ENCODE data around the gene ARHGAP11A.

ARHGAP11A gene

GRCh38 chr15:32657198-32657883 is 42.0 kb downstream of the ARHGAP11A start:
- DNase-seq (ENCODE audit: low read depth in 2 of 2): no peak

DNA sequence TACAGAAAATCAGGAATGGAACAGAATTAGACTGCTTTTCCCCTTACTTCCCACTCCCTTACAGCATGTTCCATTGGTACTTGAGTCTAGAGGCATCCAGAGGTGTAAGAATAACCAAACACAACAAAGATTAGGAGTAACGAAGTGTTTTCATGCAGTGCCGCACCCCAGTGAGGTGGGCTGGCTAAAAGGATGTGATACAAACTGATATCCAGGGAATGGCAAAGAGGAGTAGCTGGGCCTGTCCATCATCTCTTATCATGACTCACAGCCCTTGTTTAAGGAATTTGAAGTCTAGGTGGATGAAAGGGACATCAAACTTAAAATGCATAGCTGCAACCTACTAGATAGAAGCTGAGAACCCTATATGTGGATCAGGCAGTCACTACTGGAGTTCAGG is 42.6 kb downstream of the ARHGAP11A start:
- DNase-seq (ENCODE audit: low read depth in 2 of 2): no peak

- DNase-seq (ENCODE audit: low read depth in 2 of 2): no peak
These were observed 44.2 kb downstream of the ARHGAP11A start for GRCh38 chr15:32659340-32660155.

DNA sequence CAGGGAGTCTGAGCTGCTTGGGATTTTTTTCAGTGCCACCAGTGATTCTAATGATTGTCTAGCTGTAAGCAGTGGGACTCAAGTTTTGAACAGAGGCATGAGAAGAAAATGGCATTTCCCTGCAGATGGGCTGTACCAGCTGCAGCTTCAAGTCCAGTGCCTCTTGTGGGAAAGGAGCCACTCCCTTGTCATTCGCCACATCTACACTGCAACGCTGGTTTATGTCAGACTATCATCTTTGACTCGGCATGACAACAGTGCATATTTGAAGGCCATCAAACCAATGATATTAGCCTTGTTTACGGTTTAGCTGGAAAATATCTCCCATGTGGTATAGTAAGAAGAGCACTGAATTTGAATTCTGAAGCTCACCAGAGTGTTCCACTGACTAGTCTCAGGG is 48.4 kb downstream of the ARHGAP11A start:
- DNase-seq (ENCODE audit: low read depth in 2 of 2): no peak

- no peak for DNase-seq (ENCODE audit: low read depth in 2 of 2)
These were observed 49.5 kb downstream of the ARHGAP11A start for GRCh38 chr15:32664796-32665195.

- no peak for DNase-seq (ENCODE audit: low read depth in 2 of 2)
These were observed 52.0 kb downstream of the ARHGAP11A start for GRCh38 chr15:32667321-32667720.

GRCh38 chr15:32668942-32669341 is 53.6 kb downstream of the ARHGAP11A start:
- DNase-seq (ENCODE audit: low read depth in 2 of 2): no peak

DNA sequence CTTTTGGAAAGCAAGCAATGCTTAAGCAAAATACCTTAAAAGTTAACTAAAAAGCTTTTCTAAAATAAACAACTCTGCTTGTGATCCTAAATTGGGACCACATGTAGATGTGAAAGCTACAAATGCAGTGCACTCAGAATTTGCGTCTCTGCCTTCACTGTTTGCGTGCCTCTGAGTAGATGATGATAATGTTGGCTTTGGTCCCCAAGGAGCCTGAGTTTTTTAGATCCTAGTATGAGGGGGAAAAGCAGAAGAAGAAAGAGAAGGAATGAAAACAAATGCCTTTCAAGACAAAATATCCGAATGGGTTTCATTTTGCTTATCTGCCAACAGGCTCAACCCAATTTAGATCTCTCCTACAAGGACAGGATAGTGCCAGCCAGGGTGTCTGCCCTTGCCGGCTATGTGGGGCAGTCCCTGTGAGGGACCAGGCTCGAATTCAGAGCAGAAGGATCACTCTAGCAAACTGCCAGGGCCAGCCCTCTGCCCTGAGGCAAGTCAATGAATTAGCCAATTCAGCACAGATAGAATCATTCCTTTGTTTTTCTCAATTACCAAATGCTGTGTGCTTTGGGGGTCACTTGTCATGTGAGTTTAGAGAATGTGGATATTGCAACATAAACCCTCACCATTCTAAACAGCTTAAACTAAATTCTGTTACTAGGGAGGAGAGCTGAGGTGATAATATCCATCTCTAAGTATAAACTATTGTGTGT is 54.8 kb downstream of the ARHGAP11A start:
- DNase-seq (ENCODE audit: low read depth in 2 of 2): no peak

- no peak for DNase-seq (ENCODE audit: low read depth in 2 of 2)
These were observed 55.3 kb downstream of the ARHGAP11A start for GRCh38 chr15:32670623-32671022.

- no peak for DNase-seq (ENCODE audit: low read depth in 2 of 2)
These were observed 56.3 kb downstream of the ARHGAP11A start for GRCh38 chr15:32671339-32672325.

- no peak for DNase-seq (ENCODE audit: low read depth in 2 of 2)
These were observed 59.4 kb downstream of the ARHGAP11A start for GRCh38 chr15:32674681-32675080.

DNA sequence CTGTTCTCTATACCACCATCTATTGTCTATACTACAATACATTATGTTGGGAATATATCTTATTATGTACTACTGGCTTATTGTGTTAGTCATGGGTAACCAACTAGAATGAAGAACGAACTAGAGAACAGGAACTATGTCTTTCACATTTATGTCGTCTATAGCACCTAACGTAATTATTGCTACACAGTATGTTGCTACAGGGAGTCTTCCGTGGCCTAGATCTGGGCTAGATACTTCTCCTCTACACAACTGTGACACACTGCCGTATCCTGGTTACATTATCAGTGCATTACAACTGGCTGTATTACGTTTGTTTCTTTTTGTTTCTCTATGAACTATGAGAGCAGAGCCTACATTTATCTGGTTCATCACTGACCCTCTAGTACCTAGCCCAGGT is 60.2 kb downstream of the ARHGAP11A start:
- DNase-seq (ENCODE audit: low read depth in 2 of 2): no peak

GRCh38 chr15:32676169-32676568 is 60.9 kb downstream of the ARHGAP11A start:
- DNase-seq (ENCODE audit: low read depth in 2 of 2): no peak

DNA sequence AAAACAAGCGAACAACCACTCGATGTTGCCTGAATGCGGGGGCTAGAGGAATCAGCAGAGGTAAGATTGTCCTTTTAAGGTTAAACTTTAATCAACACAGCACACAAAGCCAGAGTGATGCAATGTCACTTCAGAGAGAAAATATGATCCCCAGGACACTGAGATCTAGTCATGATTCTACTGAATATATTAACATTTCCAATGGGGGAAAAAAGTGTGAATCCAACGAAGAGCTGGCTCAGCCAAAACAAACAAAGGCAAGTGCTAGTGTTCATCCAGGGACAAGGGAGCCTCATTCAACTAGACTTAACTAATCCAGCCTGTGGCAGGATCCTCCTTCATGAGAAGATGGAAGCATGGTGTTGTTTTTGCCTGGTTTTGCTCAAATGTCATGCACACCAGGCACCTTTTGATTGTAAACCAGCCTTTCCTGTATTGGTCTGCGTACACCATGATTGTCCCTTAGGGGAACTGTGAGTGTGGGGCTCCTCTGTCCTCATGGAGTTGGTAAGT is 62.0 kb downstream of the ARHGAP11A start:
- no peak for DNase-seq (ENCODE audit: low read depth in 2 of 2)

- no peak for DNase-seq (ENCODE audit: low read depth in 2 of 2)
These were observed 64.0 kb downstream of the ARHGAP11A start for GRCh38 chr15:32679298-32679690.

DNA sequence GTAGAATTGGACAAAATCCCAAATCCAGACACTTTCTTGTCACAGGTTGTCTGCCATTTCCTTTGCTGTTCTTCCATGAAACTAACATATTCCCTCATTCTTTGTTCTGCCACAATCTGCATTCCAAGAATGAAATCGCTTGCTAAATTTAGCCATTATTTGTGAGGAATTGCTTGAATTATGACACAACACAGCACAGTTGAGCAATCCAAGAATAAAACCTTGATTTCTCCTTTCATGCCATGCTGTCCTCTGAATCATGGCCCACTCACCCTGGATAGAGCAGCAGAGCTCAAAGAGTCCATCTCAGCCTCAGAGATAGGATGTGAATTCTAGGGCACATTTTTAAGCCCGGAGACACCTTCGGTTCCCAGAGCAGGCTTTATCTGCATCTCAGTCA is 67.3 kb downstream of the ARHGAP11A start:
- no peak for DNase-seq (ENCODE audit: low read depth in 2 of 2)

GRCh38 chr15:32682977-32683630 is 67.8 kb downstream of the ARHGAP11A start:
- DNase-seq (ENCODE audit: low read depth in 2 of 2): no peak

GRCh38 chr15:32683906-32684584 is 68.7 kb downstream of the ARHGAP11A start:
- DNase-seq (ENCODE audit: low read depth in 2 of 2): no peak

- DNase-seq (ENCODE audit: low read depth in 2 of 2): no peak
These were observed 70.3 kb downstream of the ARHGAP11A start for GRCh38 chr15:32685576-32685975.

DNA sequence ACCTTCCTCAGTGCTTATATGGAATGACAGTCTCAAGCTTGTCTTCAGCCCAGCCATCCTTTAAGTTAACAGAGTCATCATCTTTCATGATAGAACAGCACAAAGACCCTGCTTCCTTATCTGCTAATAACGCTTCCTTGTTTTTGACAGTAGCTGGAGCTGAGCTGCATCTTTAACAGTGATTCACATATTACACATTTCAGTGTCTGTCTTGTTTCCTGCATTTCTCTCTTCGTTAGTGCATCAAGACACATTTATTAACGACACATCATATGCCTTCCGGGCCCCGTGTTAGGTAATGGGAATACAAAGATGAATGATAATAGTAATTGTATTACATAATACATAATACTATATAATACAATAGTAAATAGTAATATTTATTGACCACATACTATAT is 72.3 kb downstream of the ARHGAP11A start:
- no peak for DNase-seq (ENCODE audit: low read depth in 2 of 2)

Measured in stimulated activated CD4-positive, alpha-beta T cell treated with anti-CD3 and anti-CD28 coated beads, Interleukin-15, amount 100 ng/mL, for 48 hours (primary cell).